OCI-LY1 (cell line): ENCODE measurements around the gene EEPD1.

Source experiments
- H2AFZ ChIP-seq: fragments of 200-600 bp; sonication (generic), shearing (Covaris generic); 2 replicates; pipeline ENCODE4 v1.6.0; 2014; ENCODE audit warnings: antibody characterized with exemption, mild to moderate bottlenecking, low read length
- H3F3A ChIP-seq: fragments of 200-600 bp; sonication (generic), shearing (Covaris generic); 2 replicates; pipeline ENCODE4 v1.6.0; 2014; ENCODE audit warnings: mild to moderate bottlenecking, antibody characterized with exemption, low read length, moderate library complexity; ENCODE audit not compliant: insufficient read depth
- H3K27ac ChIP-seq: fragments of 200-600 bp; sonication (generic); 2 replicates; pipeline ENCODE4 v1.5.1; 2014; ENCODE audit warnings: low read length, mixed run types, mild to moderate bottlenecking, low read depth; ENCODE audit not compliant: poor library complexity, severe bottlenecking
- H3K27me3 ChIP-seq: fragments of 200-600 bp; sonication (generic); 2 replicates; pipeline ENCODE4 v1.6.0; 2014; ENCODE audit warnings: antibody characterized with exemption, mild to moderate bottlenecking, low read length, moderate library complexity; ENCODE audit not compliant: insufficient read depth
- H3K36me3 ChIP-seq: fragments of 200-600 bp; sonication (generic); 2 replicates; pipeline ENCODE4 v1.6.1; 2014; ENCODE audit warnings: mild to moderate bottlenecking, antibody characterized with exemption, low read length, moderate library complexity, mixed read lengths; ENCODE audit not compliant: insufficient read depth
- H3K4me1 ChIP-seq: fragments of 200-600 bp; sonication (generic); 2 replicates; pipeline ENCODE4 v1.5.1; 2014; ENCODE audit warnings: mild to moderate bottlenecking, low read length, moderate library complexity; ENCODE audit not compliant: insufficient read depth, severe bottlenecking
- H3K4me2 ChIP-seq: fragments of 200-600 bp; sonication (generic), shearing (Covaris generic); 2 replicates; pipeline ENCODE4 v1.6.1; 2014; ENCODE audit warnings: low read length
- H3K4me3 ChIP-seq: fragments of 200-600 bp; sonication (generic); 2 replicates; pipeline ENCODE4 v1.5.1; 2014; ENCODE audit warnings: low read length, low read depth, mild to moderate bottlenecking, mixed read lengths; ENCODE audit not compliant: poor library complexity, severe bottlenecking
- H3K79me2 ChIP-seq: fragments of 200-600 bp; shearing (Covaris generic); 2 replicates; pipeline ENCODE4 v1.6.1; 2016; ENCODE audit warnings: mixed run types, low read length, mixed read lengths; ENCODE audit not compliant: insufficient read depth
- H3K9ac ChIP-seq: fragments of 200-600 bp; sonication (generic), shearing (Covaris generic); 2 replicates; pipeline ENCODE4 v1.6.1; 2014; ENCODE audit warnings: mild to moderate bottlenecking, low read length, mixed read lengths
- H3K9me2 ChIP-seq: fragments of 200-600 bp; sonication (generic), shearing (Covaris generic); 2 replicates; pipeline ENCODE4 v1.6.1; 2014; ENCODE audit warnings: low read depth, mild to moderate bottlenecking, low read length, mixed read lengths
- H3K9me3 ChIP-seq: fragments of 200-600 bp; shearing (Covaris generic); 2 replicates; pipeline ENCODE4 v1.6.1; 2014; ENCODE audit warnings: low read length, mixed read lengths
- H4K20me1 ChIP-seq: fragments of 200-600 bp; sonication (generic), shearing (Covaris generic); 2 replicates; pipeline ENCODE4 v1.6.0; 2016; ENCODE audit warnings: mild to moderate bottlenecking, low read length; ENCODE audit not compliant: insufficient read depth
- CTCF ChIP-seq: fragments of 200-600 bp; sonication (generic), shearing (Covaris generic); IDR thresholded peaks from 2 replicates; pipeline ENCODE4 v1.5.1; 2017; ENCODE audit warnings: mild to moderate bottlenecking, antibody characterized with exemption, low read length, moderate library complexity, mixed read lengths
- EZH2 ChIP-seq: fragments of 200-600 bp; sonication (generic), shearing (Covaris generic); IDR thresholded peaks from 2 replicates; pipeline ENCODE4 v1.8.0; 2017; ENCODE audit warnings: borderline replicate concordance, mixed run types, mild to moderate bottlenecking, antibody characterized with exemption, low read length, moderate library complexity, mixed read lengths

EEPD1 gene

DNA sequence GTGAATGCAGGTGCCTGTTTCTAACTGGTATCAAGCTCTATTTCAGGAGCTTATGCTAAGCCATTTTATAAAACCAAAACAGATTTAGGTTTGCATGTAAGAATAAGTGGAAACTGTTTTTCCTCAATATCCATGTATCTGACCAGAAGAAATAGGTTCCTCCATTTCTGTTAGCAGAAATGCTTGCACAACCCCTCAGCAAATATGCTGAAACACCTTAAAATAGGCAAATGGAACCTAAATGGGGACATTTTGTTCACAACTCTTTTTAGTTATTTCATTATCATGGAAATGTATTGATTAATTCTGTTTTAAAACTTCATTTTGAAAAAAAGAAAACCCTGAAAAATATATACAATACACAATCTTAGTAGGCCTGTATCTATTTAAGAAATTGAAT lies 8.9 kb upstream of the EEPD1 start:
- H4K20me1 ChIP-seq, result no peaks in the 10 kb centered on the region
- no peak overlapping the region for H3K4me2 ChIP-seq
- no peak overlapping the region for H2AFZ ChIP-seq
- H3K4me3 ChIP-seq, result no peak overlapping the region
- H3K9ac ChIP-seq, result no peak overlapping the region
- no peaks in the 10 kb centered on the region for H3K79me2 ChIP-seq
- no peaks in the 10 kb centered on the region for H3K9me3 ChIP-seq
- H3K27me3 ChIP-seq, result no peaks in the 10 kb centered on the region
- H3K9me2 ChIP-seq, result no peaks in the 10 kb centered on the region
- no peaks in the 10 kb centered on the region for H3K4me1 ChIP-seq
- no peaks in the 10 kb centered on the region for H3K36me3 ChIP-seq
- no peak overlapping the region for H3K27ac ChIP-seq
- TF ChIP-seq CTCF, result no peak
- no peak for TF ChIP-seq EZH2
- H3F3A ChIP-seq, result no peaks in the 10 kb centered on the region

- Histone ChIP-seq H3K9me2 (no peaks in the 10 kb centered on the region), H3K4me3 (no peak overlapping the region), H3K4me1 (no peaks in the 10 kb centered on the region), H3K27me3 (no peaks in the 10 kb centered on the region), H3K36me3 (no peaks in the 10 kb centered on the region), H3K79me2 (no peaks in the 10 kb centered on the region), H3K27ac (no peak overlapping the region), H3K4me2 (no peak overlapping the region), H3K9ac (no peak overlapping the region), H4K20me1 (no peaks in the 10 kb centered on the region), H3K9me3 (no peaks in the 10 kb centered on the region), H2AFZ (no peak overlapping the region), H3F3A (no peaks in the 10 kb centered on the region)
- TF ChIP-seq CTCF (no peak), EZH2 (no peak)
Observed at GRCh38 chr7:36145686-36146085, 7.4 kb upstream of the EEPD1 start.

GRCh38 chr7:36147361-36147760 lies 5.7 kb upstream of the EEPD1 start:
- TF ChIP-seq CTCF (no peak), EZH2 (no peak)
- H3K9me3 ChIP-seq, result no peaks in the 10 kb centered on the region
- no peaks in the 10 kb centered on the region for H3K36me3 ChIP-seq
- no peak overlapping the region for H3K4me2 ChIP-seq
- H3K9me2 ChIP-seq, result no peaks in the 10 kb centered on the region
- H3F3A ChIP-seq, result no peaks in the 10 kb centered on the region
- no peaks in the 10 kb centered on the region for H3K79me2 ChIP-seq
- no peak overlapping the region for H3K27ac ChIP-seq
- no peak overlapping the region for H3K4me3 ChIP-seq
- H3K4me1 ChIP-seq, result peaks cover 3% of the 10 kb centered on the region
- no peaks in the 10 kb centered on the region for H4K20me1 ChIP-seq
- H3K9ac ChIP-seq, result no peak overlapping the region
- H3K27me3 ChIP-seq, result no peaks in the 10 kb centered on the region
- no peak overlapping the region for H2AFZ ChIP-seq
